OCI-M2 (cell line): ENCODE results near the gene DHX9.

Experiments used
- DNase-seq: peaks from one replicate; lab custom pipeline; 2025; ENCODE audit not compliant: unreplicated experiment; lab: John Stamatoyannopoulos, UW

The DHX9 gene

GRCh38 chr1:182835806-182836205 lies 3.3 kb upstream of the DHX9 start:
- no peak for DNase-seq

GRCh38 chr1:182841368-182841988 lies 2.3 kb downstream of the DHX9 start:
- no peak for DNase-seq

DNA sequence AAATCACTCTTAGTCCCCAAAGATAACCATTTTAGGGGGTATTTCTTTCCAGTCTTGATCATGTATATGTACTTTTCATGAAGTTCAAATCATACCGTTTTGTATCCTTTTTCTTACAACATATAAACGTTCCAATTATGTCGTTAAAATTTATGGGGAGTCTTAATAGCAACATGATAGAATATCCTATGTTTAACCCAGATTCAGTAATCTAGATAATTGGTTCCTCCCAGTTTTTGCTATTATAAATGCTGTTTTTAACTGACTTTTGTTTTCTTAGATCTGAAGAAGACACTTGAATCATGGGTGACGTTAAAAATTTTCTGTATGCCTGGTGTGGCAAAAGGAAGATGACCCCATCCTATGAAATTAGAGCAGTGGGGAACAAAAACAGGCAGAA lies 3.1 kb downstream of the DHX9 start:
- DNase-seq = no peak

DNA sequence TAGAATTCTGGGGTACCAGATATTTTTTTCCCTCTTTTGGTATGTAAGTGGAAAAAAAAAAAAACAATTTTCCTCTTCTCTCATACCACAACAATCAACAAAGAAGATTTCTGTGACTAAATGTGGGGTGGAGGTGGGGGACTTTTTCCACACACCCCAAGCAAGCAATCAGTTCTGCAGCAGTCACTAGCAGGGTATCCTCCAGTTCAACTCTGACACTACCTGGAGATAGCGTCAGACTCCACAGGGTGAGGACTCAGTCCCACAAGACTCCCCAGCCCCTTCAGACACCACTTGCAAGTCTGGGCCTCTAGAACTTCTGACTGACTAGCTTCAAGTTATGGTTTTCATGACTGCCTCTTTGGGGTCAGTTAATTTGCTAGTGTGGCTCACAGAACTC lies 6.2 kb downstream of the DHX9 start:
- no peak for DNase-seq

- DNase-seq = no peak
These were observed 6.7 kb downstream of the DHX9 start for GRCh38 chr1:182845894-182846293.

DNA sequence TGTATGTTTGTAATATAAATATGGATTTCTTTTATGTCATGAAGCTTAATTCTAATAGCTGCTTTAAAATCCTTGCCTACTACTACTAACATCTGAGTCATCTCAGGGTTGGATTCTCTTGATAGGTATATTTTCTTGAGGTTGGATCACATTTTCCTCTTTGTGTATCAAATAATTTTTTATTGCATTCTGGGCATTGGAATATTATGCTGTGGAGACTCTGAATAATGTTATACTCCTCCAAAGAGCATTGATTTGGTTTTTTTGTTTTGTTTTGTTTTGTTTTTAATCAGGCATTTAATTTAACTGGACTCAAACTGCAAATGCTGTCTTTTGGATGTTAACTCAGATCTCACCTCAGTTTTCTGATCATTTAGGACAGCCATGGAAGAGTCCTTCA lies 8.0 kb downstream of the DHX9 start:
- DNase-seq = no peak

DNA sequence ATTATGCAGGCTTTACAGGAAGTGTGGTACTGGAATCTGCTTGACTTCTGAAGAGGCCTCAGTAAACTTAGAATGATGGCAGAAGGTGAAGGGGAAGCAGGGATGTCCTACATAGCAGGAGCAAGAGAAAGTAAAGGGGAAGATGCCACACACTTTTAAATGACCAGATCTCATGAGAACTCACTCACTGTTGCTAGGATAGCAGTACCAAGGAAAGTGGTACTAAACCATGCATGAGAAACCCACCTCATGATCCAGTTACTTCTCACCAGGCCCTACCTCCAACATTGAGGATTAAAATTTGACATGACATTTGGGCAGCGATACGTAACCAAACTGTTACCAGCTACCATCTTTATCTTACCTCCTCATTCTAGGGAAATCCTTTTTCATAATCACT lies 9.6 kb downstream of the DHX9 start:
- no peak for DNase-seq

GRCh38 chr1:182850319-182850718 lies 11.2 kb downstream of the DHX9 start:
- no peak for DNase-seq

GRCh38 chr1:182851825-182852224 lies 12.7 kb downstream of the DHX9 start:
- no peak for DNase-seq

GRCh38 chr1:182855911-182856310 lies 16.8 kb downstream of the DHX9 start:
- no peak for DNase-seq

- no peak for DNase-seq
These were observed 18.1 kb downstream of the DHX9 start for GRCh38 chr1:182857212-182857611.

DNA sequence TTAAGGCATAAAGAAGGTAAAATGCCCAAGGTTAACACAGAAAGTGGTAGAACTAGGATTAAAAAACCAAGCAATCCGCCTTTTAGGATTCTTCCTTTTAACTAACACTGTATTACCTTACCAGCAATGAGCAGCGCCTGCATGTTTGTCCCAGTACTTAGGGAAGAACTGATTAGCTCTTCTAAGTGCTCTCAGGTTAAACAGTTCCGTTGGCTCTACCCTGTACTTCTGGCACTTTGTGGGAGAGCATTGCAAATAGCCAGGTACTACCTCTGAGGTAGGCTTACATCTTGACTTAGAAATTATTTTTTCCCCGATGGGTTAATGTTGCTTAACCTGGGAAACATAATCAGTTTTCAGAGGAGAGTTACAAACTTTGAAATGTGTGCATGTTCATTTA lies 21.5 kb downstream of the DHX9 start:
- DNase-seq = no peak

- no peak for DNase-seq
These were observed 22.8 kb downstream of the DHX9 start for GRCh38 chr1:182861994-182862393.

GRCh38 chr1:182862827-182863226 lies 23.7 kb downstream of the DHX9 start:
- no peak for DNase-seq

DNA sequence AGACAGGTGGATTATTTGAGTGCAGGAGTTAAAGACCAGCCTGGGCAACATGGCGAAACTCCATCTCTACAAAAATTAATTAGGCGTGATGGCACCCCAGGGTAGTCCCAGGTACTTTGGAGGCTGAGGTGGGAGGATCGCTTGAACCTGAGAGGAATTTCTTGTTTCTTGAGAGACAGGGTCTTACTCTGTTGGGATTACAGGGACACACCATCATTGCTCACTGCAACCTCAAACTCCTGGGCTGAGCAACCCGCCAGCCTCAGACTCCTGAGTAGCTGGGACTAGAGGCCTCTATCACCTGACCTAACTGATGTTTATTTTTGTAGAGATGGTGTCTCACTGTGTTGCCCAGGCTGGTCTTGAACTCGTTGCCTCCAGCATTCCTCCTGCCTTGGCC lies 24.8 kb downstream of the DHX9 start:
- no peak for DNase-seq

- no peak for DNase-seq
These were observed 28.7 kb downstream of the DHX9 start for GRCh38 chr1:182867861-182868260.

GRCh38 chr1:182869241-182869666 lies 30.1 kb downstream of the DHX9 start:
- DNase-seq = no peak

DNA sequence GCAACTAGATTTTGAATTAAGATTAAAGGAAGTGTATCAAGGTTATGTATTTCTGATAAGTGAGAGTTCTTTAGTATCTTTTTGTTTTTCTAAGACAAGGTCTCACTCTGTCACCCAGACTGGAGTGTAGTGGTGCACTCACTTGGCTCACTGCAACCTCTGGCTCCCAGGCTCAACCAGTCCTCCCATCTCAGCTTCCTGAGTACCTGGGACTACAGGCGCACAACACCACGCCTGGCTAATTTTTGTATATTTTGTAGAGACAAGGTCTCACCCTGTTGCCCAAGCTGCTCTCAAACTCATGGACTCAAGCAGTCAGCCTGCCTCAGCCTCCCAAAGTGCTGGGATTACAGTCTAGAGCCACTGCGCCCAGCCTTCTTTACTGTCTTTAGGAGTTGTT lies 33.7 kb downstream of the DHX9 start:
- no peak for DNase-seq

DNA sequence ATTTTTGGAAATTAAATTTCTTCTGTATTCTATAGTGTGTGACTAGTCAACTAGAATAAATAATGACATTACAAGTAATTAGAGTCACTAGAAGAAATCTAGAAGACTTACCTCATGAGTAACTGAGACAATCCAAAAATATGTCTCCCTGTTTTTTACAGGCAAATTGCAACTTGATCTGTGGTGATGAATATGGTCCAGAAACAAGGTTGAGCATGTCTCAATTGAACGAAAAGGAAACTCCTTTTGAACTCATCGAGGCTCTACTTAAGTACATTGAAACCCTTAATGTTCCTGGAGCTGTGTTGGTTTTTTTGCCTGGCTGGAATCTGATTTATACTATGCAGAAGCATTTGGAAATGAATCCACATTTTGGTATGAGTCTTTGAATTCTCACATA lies 36.7 kb downstream of the DHX9 start:
- DNase-seq = no peak

DNA sequence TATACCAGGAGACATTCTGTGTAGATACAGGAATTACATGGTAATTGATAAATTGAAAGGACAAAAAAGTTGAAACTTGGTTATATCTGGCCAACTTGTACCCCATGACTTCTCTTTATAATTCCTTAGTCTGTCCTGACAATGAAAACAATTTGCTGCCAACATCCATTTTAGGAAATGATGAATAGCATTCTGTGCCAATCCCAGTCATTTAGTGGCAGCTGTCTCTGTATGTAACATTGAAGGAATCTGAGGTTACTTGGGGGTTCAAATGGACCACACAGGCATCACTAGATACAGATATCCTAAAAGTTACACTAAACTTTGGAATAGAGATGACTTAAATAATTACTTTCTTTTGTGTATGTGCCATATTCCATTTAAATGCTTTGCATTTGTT lies 38.2 kb downstream of the DHX9 start:
- DNase-seq = no peak

GRCh38 chr1:182877842-182878241 lies 38.7 kb downstream of the DHX9 start:
- no peak for DNase-seq

DNA sequence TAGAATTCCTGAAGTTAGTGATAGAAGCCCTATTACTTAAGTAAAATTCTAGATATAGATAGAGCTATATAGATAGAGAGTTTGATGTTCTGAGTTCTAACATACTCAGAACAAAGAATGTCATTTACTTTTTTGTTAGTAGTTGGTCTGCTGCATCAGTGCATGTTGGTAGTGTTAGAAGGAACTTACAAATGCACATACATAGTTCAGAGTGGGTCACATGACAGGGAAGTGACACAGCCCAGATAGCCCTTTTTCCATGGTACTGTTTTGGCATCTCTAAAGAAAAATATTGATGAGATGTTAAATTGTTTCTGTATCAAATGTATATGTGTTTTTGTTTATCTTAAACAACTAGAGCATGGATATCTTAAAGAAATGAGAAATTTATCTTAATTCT lies 45.7 kb downstream of the DHX9 start:
- no peak for DNase-seq

GRCh38 chr1:182885591-182885990 lies 46.4 kb downstream of the DHX9 start:
- DNase-seq = no peak

- DNase-seq = no peak
These were observed 47.8 kb downstream of the DHX9 start for GRCh38 chr1:182886985-182887384.
